CD4-positive, alpha-beta T cell treated with Interferon gamma for 1 hour (primary cell): ENCODE measurements around the gene FAM20C.

Experiments used
- DNase-seq: peaks from one replicate; pipeline ENCODE4 v3.0.0-alpha.2; 2020

The FAM20C gene

GRCh38 chr7:278081-278480 is 85.7 kb downstream of the FAM20C start:
- no peak for DNase-seq

GRCh38 chr7:279821-280220 is 87.5 kb downstream of the FAM20C start:
- no peak for DNase-seq

- no peak for DNase-seq
Observed at GRCh38 chr7:280461-280860, 88.1 kb downstream of the FAM20C start.

GRCh38 chr7:281637-282036 is 89.3 kb downstream of the FAM20C start:
- no peak for DNase-seq

GRCh38 chr7:282621-283020 is 90.2 kb downstream of the FAM20C start:
- no peak for DNase-seq

GRCh38 chr7:284762-285722 is 92.7 kb downstream of the FAM20C start:
- DNase-seq = no peak

- DNase-seq = no peak
Observed at GRCh38 chr7:285731-286130, 93.4 kb downstream of the FAM20C start.

- no peak for DNase-seq
Observed at GRCh38 chr7:286266-286665, 93.9 kb downstream of the FAM20C start.

GRCh38 chr7:288671-289101 is 96.3 kb downstream of the FAM20C start:
- no peak for DNase-seq

- DNase-seq = no peak
Observed at GRCh38 chr7:289209-289755, 96.9 kb downstream of the FAM20C start.

GRCh38 chr7:289756-290553 is 97.6 kb downstream of the FAM20C start, which contains the start of gene FOXL3:
Gene FOXL3, plus strand, starts transcription at chr7:290170. Its CDS starts 0 bp downstream, at chr7:290170.
- DNase-seq = no peak

- DNase-seq = no peak
Observed at GRCh38 chr7:290554-291372, 98.4 kb downstream of the FAM20C start.

GRCh38 chr7:291373-292092 is 99.2 kb downstream of the FAM20C start:
- no peak for DNase-seq

GRCh38 chr7:292226-292625 is 99.9 kb downstream of the FAM20C start:
- no peak for DNase-seq

- DNase-seq = no peak
Observed at GRCh38 chr7:292826-293225, 100.5 kb downstream of the FAM20C start.

GRCh38 chr7:293681-294439 is 101.5 kb downstream of the FAM20C start:
- DNase-seq = no peak

GRCh38 chr7:294440-295154 is 102.2 kb downstream of the FAM20C start:
- no peak for DNase-seq

GRCh38 chr7:295155-296154 is 103.1 kb downstream of the FAM20C start:
- DNase-seq = no peak

GRCh38 chr7:296373-296945 is 104.1 kb downstream of the FAM20C start:
- DNase-seq = no peak
